WTC11 (cell line): ENCODE measurements around the gene JTB. TPM values are rescaled to one million over a fixed set of nuclear protein-coding genes. Genes with fewer than 3 reads are reported as not detected.

ENCODE experiments used
- ATAC-seq: fragments of 200-7000 bp; cut with Tn5 transposase; 2 replicates; pipeline ENCODE4 v1.10.0; 2021; ENCODE audit warnings: mild to moderate bottlenecking, moderate library complexity
- CTCF ChIA-PET: fragments of 300-600 bp; sonication (Branson Sonifier 250); formaldehyde crosslinking; loops from one replicate; lab custom pipeline; 2021; ENCODE audit warnings: antibody characterized with exemption; lab: Charles Lee
- POLR2A ChIA-PET: fragments of 350-600 bp; sonication (Branson Sonifier 250); formaldehyde crosslinking; loops from one replicate; lab custom pipeline; 2021; ENCODE audit warnings: antibody characterized with exemption; lab: Charles Lee
- DNase-seq: peaks from one replicate; pipeline ENCODE4 v3.0.0; 2021; ENCODE audit warnings: low spot score
- H3K27ac Mint-ChIP-seq: 2 replicates; pipeline ENCODE4 v1.8.0; 2021; ENCODE audit warnings: mixed read lengths
- H3K27me3 Mint-ChIP-seq: 2 replicates; pipeline ENCODE4 v1.8.0; 2021; ENCODE audit warnings: low read depth, mild to moderate bottlenecking, moderate library complexity, mixed read lengths
- H3K36me3 Mint-ChIP-seq: 2 replicates; pipeline ENCODE4 v1.8.0; 2021; ENCODE audit warnings: mixed read lengths
- H3K4me1 Mint-ChIP-seq: 2 replicates; pipeline ENCODE4 v1.8.0; 2022; ENCODE audit warnings: mixed read lengths
- H3K4me3 Mint-ChIP-seq: 2 replicates; pipeline ENCODE4 v1.8.0; 2021; ENCODE audit warnings: mild to moderate bottlenecking, moderate library complexity, mixed read lengths
- H3K9me3 Mint-ChIP-seq: 2 replicates; pipeline ENCODE4 v1.8.0; 2021; ENCODE audit warnings: mixed read lengths
- EMX1 ChIP-seq: fragments of 250-450 bp; sonication (Bioruptor Pico); IDR thresholded peaks from 2 replicates; pipeline ENCODE4 v1.8.0; 2021; ENCODE audit warnings: mild to moderate bottlenecking
- ESRRA ChIP-seq: sonication (generic); formaldehyde crosslinking; IDR thresholded peaks from 2 replicates; pipeline ENCODE4 v1.8.1; 2022; ENCODE audit warnings: mild to moderate bottlenecking, missing genetic modification reagents, borderline replicate concordance
- GRHL2 ChIP-seq: fragments of 250-450 bp; sonication (Bioruptor Pico); IDR thresholded peaks from 2 replicates; pipeline ENCODE4 v1.8.0; 2022; ENCODE audit warnings: mild to moderate bottlenecking, moderate library complexity; ENCODE audit not compliant: insufficient replicate concordance, severe bottlenecking
- IRF2 ChIP-seq: sonication (generic); formaldehyde crosslinking; IDR thresholded peaks from 2 replicates; pipeline ENCODE4 v1.8.0; 2022; ENCODE audit warnings: low read depth, missing genetic modification reagents, borderline replicate concordance
- MXD4 ChIP-seq: fragments of 250-450 bp; sonication (Bioruptor Pico); IDR thresholded peaks from 2 replicates; pipeline ENCODE4 v1.8.0; 2021; ENCODE audit warnings: mild to moderate bottlenecking, moderate library complexity, borderline replicate concordance
- NFYB ChIP-seq: sonication (generic); formaldehyde crosslinking; conservative IDR thresholded peaks from 2 replicates; pipeline ENCODE4 v1.8.0; 2022; ENCODE audit warnings: low read depth, missing genetic modification reagents
- NR1H2 ChIP-seq: sonication (generic); formaldehyde crosslinking; IDR thresholded peaks from 2 replicates; pipeline ENCODE4 v1.9.0; 2021; ENCODE audit warnings: mild to moderate bottlenecking, moderate library complexity, missing genetic modification reagents
- NR2C2 ChIP-seq: sonication (generic); formaldehyde crosslinking; IDR thresholded peaks from 2 replicates; pipeline ENCODE4 v1.8.0; 2022; ENCODE audit warnings: mild to moderate bottlenecking, missing genetic modification reagents
- NR3C1 ChIP-seq: sonication (generic); formaldehyde crosslinking; conservative IDR thresholded peaks from 2 replicates; pipeline ENCODE4 v1.8.1; 2023; ENCODE audit warnings: low read depth, mild to moderate bottlenecking, missing genetic modification reagents
- OVOL2 ChIP-seq: fragments of 250-450 bp; sonication (Bioruptor Pico); IDR thresholded peaks from 2 replicates; pipeline ENCODE4 v1.9.0; 2021; ENCODE audit warnings: mild to moderate bottlenecking, borderline replicate concordance
- PRRX2 ChIP-seq: fragments of 250-450 bp; sonication (Bioruptor Pico); IDR thresholded peaks from 2 replicates; pipeline ENCODE4 v1.8.0; 2021; ENCODE audit warnings: mild to moderate bottlenecking
- RORB ChIP-seq: fragments of 250-450 bp; sonication (Bioruptor Pico); IDR thresholded peaks from 2 replicates; pipeline ENCODE4 v1.9.0; 2021; ENCODE audit warnings: mild to moderate bottlenecking
- SMAD3 ChIP-seq: sonication (generic); formaldehyde crosslinking; IDR thresholded peaks from 2 replicates; pipeline ENCODE4 v1.8.0; 2022; ENCODE audit warnings: missing genetic modification reagents, mild to moderate bottlenecking, borderline replicate concordance
- total RNA-seq: library from RNA; stranded (reverse); gene quantifications from 3 replicates; pipeline ENCODE4 v1.2.3, GENCODE V29; 2021
- TF ChIP-seq, protein P1 (sequence below): sonication (generic); formaldehyde crosslinking; IDR thresholded peaks from 2 replicates; pipeline ENCODE4 v1.8.1; 2022; ENCODE audit warnings: mild to moderate bottlenecking, missing genetic modification reagents, moderate library complexity, borderline replicate concordance
- TF ChIP-seq, protein P2 (sequence below): sonication (generic); formaldehyde crosslinking; conservative IDR thresholded peaks from 2 replicates; pipeline ENCODE4 v1.8.1; 2023; ENCODE audit warnings: mild to moderate bottlenecking, low read depth, missing genetic modification reagents, moderate library complexity
- TF ChIP-seq, protein P3 (sequence below): sonication (generic); formaldehyde crosslinking; IDR thresholded peaks from 2 replicates; pipeline ENCODE4 v1.8.0; 2022; ENCODE audit warnings: mild to moderate bottlenecking, missing genetic modification reagents
- TF ChIP-seq, protein P4 (sequence below): fragments of 250-450 bp; sonication (Bioruptor Pico); IDR thresholded peaks from 2 replicates; pipeline ENCODE4 v1.9.0; 2021; ENCODE audit warnings: moderate library complexity, mild to moderate bottlenecking, inconsistent platforms, borderline replicate concordance
- TF ChIP-seq, protein P5 (sequence below): sonication (generic); formaldehyde crosslinking; IDR thresholded peaks from 2 replicates; pipeline ENCODE4 v1.8.0; 2022; ENCODE audit warnings: mild to moderate bottlenecking, missing genetic modification reagents
- TF ChIP-seq, protein P6 (sequence below): sonication (generic); formaldehyde crosslinking; conservative IDR thresholded peaks from 2 replicates; pipeline ENCODE4 v1.8.1; 2022; ENCODE audit warnings: mild to moderate bottlenecking, missing genetic modification reagents

JTB gene
- total RNA-seq, 1 experiment from 2014 or later = 90.3 TPM

DNA sequence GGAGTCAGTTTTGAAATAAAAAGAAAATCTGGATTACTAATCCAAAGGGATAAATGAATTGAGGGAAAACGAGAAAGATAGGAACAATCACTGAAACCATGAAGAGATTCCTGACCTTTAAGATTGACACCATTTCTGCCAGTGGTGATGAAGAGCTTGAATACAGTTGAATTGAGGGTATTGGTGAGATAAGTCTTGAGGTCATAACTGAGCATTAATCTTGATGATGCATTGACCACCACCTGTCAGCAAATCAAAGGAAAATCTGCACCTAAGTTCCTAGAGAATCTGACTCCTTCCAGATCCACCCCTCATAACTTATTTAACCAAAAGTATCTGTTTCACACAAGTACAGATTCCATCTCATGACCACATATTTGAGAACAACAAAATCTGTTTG lies 34.7 kb upstream of the JTB start (continued):
- TF ChIP-seq, protein P1, sequence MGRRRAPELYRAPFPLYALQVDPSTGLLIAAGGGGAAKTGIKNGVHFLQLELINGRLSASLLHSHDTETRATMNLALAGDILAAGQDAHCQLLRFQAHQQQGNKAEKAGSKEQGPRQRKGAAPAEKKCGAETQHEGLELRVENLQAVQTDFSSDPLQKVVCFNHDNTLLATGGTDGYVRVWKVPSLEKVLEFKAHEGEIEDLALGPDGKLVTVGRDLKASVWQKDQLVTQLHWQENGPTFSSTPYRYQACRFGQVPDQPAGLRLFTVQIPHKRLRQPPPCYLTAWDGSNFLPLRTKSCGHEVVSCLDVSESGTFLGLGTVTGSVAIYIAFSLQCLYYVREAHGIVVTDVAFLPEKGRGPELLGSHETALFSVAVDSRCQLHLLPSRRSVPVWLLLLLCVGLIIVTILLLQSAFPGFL = no peak
- TF ChIP-seq, protein P2, sequence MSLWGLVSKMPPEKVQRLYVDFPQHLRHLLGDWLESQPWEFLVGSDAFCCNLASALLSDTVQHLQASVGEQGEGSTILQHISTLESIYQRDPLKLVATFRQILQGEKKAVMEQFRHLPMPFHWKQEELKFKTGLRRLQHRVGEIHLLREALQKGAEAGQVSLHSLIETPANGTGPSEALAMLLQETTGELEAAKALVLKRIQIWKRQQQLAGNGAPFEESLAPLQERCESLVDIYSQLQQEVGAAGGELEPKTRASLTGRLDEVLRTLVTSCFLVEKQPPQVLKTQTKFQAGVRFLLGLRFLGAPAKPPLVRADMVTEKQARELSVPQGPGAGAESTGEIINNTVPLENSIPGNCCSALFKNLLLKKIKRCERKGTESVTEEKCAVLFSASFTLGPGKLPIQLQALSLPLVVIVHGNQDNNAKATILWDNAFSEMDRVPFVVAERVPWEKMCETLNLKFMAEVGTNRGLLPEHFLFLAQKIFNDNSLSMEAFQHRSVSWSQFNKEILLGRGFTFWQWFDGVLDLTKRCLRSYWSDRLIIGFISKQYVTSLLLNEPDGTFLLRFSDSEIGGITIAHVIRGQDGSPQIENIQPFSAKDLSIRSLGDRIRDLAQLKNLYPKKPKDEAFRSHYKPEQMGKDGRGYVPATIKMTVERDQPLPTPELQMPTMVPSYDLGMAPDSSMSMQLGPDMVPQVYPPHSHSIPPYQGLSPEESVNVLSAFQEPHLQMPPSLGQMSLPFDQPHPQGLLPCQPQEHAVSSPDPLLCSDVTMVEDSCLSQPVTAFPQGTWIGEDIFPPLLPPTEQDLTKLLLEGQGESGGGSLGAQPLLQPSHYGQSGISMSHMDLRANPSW = no peak
- TF ChIP-seq EMX1 (CRISPR knock-in tag) = no peak
- TF ChIP-seq, protein P3, sequence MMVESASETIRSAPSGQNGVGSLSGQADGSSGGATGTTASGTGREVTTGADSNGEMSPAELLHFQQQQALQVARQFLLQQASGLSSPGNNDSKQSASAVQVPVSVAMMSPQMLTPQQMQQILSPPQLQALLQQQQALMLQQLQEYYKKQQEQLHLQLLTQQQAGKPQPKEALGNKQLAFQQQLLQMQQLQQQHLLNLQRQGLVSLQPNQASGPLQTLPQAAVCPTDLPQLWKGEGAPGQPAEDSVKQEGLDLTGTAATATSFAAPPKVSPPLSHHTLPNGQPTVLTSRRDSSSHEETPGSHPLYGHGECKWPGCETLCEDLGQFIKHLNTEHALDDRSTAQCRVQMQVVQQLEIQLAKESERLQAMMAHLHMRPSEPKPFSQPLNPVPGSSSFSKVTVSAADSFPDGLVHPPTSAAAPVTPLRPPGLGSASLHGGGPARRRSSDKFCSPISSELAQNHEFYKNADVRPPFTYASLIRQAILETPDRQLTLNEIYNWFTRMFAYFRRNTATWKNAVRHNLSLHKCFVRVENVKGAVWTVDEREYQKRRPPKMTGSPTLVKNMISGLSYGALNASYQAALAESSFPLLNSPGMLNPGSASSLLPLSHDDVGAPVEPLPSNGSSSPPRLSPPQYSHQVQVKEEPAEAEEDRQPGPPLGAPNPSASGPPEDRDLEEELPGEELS (CRISPR knock-in tag) = no peak
- no peak for TF ChIP-seq OVOL2 (CRISPR knock-in tag)
- TF ChIP-seq GRHL2 (CRISPR knock-in tag) = no peak
- TF ChIP-seq, protein P4, sequence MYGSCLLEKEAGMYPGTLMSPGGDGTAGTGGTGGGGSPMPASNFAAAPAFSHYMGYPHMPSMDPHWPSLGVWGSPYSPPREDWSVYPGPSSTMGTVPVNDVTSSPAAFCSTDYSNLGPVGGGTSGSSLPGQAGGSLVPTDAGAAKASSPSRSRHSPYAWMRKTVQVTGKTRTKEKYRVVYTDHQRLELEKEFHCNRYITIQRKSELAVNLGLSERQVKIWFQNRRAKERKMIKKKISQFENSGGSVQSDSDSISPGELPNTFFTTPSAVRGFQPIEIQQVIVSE (CRISPR knock-in tag) = no peak
- TF ChIP-seq NR3C1 = no peak

DNA sequence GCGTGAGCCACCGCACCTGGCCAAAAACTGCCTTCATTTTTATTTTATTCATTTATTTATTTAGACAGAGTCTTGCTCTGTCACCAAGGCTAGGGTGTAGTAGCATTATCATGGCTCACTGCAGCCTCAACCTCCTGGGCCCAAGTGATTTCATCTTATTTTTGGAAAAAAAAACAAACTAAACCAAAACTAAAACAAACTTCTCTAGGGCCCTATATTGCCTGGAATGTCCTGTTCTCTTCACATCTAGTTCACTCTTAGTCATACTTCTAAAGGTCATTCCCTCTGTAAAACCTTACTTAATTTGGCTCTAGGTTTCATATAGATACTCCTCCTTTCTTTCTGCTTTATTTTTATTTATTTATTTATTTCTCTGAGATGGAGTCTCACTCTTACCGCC lies 28.7 kb upstream of the JTB start:
- DNase-seq (no peak), ATAC-seq (no peak)
- H3K27ac Mint-ChIP-seq = no peak overlapping the region
- H3K4me1 Mint-ChIP-seq = no peaks in the 10 kb centered on the region
- TF ChIP-seq RORB (CRISPR knock-in tag) (no peak), GRHL2 (CRISPR knock-in tag) (no peak), NR3C1 (no peak), IRF2 (CRISPR knock-in tag) (no peak), MXD4 (CRISPR knock-in tag) (no peak), PRRX2 (CRISPR knock-in tag) (no peak), NR1H2 (no peak), NR2C2 (CRISPR knock-in tag) (no peak), SMAD3 (CRISPR knock-in tag) (no peak), ESRRA (CRISPR knock-in tag) (no peak), NFYB (CRISPR knock-in tag) (no peak)
- TF ChIP-seq, protein P5, sequence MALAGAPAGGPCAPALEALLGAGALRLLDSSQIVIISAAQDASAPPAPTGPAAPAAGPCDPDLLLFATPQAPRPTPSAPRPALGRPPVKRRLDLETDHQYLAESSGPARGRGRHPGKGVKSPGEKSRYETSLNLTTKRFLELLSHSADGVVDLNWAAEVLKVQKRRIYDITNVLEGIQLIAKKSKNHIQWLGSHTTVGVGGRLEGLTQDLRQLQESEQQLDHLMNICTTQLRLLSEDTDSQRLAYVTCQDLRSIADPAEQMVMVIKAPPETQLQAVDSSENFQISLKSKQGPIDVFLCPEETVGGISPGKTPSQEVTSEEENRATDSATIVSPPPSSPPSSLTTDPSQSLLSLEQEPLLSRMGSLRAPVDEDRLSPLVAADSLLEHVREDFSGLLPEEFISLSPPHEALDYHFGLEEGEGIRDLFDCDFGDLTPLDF = no peak
- TF ChIP-seq, protein P6, sequence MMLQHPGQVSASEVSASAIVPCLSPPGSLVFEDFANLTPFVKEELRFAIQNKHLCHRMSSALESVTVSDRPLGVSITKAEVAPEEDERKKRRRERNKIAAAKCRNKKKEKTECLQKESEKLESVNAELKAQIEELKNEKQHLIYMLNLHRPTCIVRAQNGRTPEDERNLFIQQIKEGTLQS (CRISPR knock-in tag) = no peak
- no peaks in the 10 kb centered on the region for H3K27me3 Mint-ChIP-seq
- H3K4me3 Mint-ChIP-seq = no peak overlapping the region
- H3K9me3 Mint-ChIP-seq = no peaks in the 10 kb centered on the region
- CTCF ChIA-PET = no interaction called here
- H3K36me3 Mint-ChIP-seq = no peaks in the 10 kb centered on the region
- POLR2A ChIA-PET = no interaction called here
